Measurements from ENCODE around the gene CARS1.

CARS1 gene

DNA sequence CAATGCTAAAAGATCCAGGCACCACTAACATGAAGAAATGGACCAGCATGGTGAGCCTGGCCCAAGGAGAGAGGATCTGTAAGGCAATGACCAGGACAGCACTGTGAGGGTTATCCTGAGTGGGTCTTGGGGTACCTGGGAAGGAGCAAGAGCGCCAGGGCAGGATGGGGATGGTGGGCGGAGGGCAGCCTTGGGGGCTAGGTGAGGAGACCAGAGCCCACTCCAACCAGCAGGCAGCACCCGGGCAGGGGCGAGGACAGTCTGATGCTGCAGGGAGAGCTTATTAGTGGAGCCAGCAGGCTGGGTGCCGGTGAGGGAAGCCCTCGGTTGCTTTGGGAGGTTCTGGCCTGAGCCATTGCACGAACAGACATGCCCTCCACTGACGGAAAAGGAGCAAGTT lies 54.4 kb downstream of the CARS1 start:
- DNase-seq = peak in 7 of 42 donors; percentile 3 to 39 (median 14)
- intact Hi-C loops (cut with DNase I) = no loop called here

DNA sequence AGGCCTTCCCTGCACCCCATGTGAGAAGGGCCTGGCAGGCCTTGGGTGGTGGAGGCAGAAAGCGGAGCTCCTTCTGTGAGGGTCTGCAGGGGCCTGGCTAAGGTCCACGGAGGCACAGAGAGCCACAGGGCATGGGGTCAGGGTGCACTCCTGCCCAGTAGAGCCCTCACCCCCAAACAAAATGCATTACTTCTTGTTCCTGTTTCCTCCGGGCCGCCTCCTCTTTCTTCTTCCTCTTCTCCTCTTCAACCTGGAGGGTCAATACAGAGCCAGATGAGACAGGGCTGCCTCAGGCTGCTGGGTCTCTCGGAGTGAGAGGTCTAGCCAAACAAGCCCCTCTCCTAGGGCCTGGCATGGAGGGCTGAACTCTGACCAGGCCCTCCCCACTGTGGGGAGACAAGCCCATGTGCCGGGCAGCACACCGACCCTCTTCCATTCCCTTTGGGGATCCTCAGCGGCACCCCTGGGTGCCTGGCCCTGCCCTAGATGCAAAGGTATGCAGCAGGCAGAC lies 54.8 kb downstream of the CARS1 start:
- intact Hi-C loops (cut with DNase I) = no loop called here
- DNase-seq = peak in 8 of 42 donors; percentile 7 to 37 (median 20)

DNA sequence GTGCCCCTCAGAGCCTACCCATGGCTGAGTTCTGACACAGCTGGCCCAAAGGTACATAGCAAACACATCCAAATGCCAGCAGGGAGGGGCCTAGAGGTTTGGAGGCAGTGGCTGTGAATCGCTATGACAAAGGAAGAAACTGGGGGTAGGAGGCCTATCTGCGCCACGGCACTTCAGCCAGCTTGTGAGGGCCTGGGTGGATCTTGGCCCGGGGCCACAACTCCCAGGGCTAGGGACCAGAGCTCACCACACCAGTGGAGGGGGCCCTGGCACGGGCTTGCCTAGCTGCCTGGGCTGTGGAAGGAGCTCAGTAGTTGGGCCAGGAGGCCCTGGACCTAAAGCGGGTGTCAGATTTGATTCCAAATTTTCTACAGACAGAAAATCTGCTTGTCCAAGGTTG lies 55.7 kb downstream of the CARS1 start:
- DNase-seq = peak; percentile 65 to 95 (median 85)
- intact Hi-C loops (cut with DNase I) = no loop called here

DNA sequence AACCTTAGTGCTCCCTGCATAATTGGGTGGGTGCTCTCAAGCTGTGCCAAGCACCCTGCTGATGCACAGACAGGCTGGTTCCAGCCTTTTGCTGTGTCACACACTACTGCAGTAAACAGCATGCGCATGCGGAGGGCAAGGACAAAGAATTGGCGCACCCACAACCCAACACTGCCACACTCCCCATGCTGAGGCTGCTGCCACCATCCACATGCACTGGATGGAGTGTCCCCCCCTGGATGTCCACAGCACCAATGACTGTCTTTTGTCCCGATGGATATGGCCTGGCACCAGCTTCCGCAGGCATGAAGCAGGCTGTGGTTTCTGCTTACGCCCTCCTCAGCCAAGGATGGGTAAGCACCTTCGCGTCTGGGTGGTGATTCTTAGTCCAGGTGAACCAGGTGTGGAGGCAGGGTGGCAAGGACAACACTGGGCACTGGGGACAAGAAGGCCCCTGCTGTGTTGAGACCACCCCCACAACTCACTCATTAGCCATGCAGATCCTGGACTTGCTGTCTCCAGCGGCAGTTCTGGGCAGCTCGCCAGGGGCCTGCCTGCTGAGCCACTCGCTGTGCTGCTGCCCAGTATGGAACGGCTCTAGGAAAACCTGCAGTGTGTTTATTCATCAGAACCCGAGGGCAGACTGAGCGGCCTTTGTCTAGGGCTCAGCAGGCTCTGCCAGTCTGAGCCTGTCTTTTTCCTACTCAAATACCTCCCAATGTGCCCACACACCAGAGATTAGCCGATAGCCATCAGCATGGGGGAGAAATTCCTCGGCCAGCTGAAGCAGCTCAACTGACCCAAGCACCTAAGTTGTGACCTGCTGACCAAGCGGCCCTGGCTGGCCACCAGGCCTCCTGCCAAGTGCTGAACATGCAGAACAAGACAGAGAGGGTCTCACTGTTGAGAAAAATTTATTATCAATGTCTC lies 56.9 kb downstream of the CARS1 start:
- intact Hi-C loops (cut with DNase I) = no loop called here

DNA sequence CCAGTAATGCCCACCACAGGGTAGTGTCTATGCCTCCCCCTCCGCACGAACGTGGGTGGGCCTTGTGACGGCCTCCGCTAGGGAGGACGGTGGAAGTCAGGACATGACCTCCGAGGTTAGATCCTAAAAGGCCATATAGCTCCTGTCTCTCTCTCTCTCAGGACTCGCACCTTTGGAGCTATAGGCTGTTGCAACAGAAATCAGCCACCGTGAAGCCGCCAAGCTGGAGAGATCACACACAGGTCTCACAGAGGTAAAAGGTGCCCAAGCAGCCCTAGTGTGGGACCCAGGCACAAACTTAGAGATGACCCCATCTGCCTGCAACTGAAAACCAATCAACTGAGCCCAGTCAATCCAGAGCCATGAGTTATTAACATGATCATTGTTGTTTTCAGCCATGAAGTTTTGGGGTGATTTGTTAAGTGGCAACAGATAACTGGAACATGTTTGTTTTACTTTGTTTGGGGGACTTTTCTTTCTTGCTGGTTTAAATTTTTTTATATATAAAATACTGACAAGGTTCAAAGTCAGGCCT lies 57.7 kb downstream of the CARS1 start:
- peak in 7 of 42 donors; percentile 3 to 37 (median 24) for DNase-seq

More for the DNA sequence above, 56.9 kb downstream of the CARS1 start:
- DNase-seq = peak; percentile 92 to 99 (median 97)

DNA sequence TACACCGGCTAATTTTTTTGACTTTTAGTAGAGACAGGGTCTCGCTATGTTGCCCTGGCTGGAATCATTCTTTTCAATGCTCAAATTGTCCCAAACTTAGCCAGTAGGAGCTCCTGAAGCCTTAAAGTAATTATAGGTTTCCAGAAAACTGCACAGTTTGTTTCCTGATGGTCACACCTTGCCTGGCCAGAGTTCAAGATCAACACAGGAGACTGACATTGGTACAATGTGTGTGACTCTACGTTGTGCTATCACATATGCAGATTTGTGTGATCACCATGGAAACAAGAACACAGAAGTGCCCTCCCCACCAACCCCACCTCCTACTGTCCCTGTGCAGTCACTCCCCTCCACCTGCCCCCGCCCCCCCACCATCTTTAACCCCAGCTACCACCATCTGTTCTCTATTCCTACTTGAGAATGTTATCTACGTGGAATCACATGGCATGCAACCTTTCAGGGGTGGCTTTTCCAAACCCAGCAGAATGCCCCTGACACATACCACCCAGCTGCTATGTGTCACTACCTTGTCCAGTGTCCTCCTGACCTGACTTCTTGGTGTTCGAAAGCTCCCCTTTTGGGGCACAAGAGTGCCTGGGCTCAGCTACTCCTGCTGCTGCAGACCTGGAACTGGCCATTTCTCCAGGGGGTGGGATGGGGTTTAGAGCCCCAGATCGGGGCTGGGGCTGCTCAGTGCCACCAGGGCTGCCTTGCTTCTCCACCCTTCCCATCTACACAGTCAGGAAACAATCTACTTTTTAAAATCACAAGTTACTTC lies 59.0 kb downstream of the CARS1 start:
- DNase-seq = peak in 7 of 42 donors; percentile 4 to 19 (median 8)
- intact Hi-C loops (cut with DNase I) = loop anchor here (10.0 kb wide), 1 partner anchor 57 kb away; the partner anchor contains the start of gene CARS1

More for the DNA sequence above, 57.7 kb downstream of the CARS1 start:
- intact Hi-C loops (cut with DNase I) = loop anchor here (10.0 kb wide), 1 partner anchor 55 kb away; the partner anchor contains the start of gene CARS1

DNA sequence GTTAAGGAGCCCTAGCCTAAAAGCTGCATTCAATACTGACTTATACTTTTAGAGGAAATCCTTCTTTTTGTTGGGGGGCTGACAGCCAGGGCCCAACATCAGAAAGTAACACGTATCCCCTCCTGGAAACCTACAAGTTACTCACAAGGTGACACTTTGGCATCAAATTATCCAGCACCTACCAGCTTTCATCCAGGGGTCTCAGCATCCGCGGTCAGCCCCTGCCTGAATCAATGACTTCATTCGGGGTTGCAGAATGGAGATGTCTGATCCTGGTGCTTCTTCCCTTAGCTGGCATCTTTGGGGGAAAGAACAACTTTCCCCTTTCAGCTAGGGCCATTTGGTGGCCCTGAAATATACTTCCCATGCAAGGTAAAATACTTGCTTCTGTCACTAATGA lies 59.8 kb downstream of the CARS1 start:
- intact Hi-C loops (cut with DNase I) = loop anchor here (10.0 kb wide), 1 partner anchor 57 kb away; the partner anchor contains the start of gene CARS1

DNA sequence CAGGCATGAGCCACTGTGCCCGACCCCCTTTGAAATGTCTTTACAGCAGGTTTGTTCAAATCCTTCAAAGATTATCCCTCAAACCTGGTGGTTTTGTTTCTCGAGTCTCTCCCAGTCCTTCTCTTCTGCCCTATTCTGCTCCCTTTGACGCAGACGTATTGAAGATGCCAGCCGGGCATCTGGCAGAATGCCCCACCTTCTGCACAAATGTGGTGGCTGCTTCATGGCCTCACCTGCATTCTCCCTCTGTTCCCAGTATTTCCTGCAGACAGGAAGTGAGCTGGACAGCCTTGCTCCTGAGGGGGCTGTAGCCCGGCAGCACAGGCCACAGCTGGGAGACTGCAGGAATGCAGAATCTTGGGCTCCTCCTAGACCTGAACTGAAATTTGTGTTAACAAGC lies 60.2 kb downstream of the CARS1 start:
- intact Hi-C loops (cut with DNase I) = loop anchor here (10.0 kb wide), 1 partner anchor 58 kb away; the partner anchor contains the start of gene CARS1
- peak in 8 of 42 donors; percentile 3 to 31 (median 12) for DNase-seq

More for the DNA sequence above, 59.8 kb downstream of the CARS1 start:
- DNase-seq = peak in 7 of 42 donors; percentile 2 to 31 (median 7)

DNA sequence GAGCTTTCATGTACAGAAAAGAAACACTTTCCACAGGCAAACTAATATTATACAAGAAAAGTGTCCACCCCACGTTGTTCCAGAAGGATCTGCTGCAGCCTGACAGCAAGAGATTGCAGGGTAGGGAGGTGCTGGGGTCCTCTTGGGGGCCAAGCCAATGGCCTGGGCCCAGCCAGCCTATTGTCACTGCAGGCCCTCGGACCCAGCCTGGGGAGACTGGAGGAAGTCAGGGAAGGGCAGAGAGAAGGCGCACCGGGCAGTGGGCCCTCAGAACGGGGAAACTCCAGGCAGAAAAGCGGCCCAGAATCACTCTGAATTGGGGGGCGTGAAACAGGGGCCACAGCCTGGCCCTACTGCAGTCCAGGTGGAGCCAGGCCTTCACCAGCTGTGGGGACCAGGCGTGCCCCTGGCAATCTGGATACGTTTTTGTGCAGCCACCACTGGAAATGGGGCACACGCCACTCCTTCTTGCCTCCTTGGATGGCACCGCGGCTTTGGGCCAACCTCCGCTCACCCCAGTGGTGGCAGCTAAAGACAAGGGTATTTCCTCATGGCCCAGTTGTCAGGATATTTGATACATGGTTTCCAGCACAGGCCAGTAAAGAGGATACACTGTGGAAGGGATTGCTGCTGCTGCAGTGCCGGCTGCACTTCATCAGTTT lies 61.2 kb downstream of the CARS1 start:
- peak in 4 of 42 donors; percentile 17 to 39 (median 28) for DNase-seq
- intact Hi-C loops (cut with DNase I) = loop anchor here (10.0 kb wide), 1 partner anchor 59 kb away; the partner anchor contains the start of gene CARS1

DNA sequence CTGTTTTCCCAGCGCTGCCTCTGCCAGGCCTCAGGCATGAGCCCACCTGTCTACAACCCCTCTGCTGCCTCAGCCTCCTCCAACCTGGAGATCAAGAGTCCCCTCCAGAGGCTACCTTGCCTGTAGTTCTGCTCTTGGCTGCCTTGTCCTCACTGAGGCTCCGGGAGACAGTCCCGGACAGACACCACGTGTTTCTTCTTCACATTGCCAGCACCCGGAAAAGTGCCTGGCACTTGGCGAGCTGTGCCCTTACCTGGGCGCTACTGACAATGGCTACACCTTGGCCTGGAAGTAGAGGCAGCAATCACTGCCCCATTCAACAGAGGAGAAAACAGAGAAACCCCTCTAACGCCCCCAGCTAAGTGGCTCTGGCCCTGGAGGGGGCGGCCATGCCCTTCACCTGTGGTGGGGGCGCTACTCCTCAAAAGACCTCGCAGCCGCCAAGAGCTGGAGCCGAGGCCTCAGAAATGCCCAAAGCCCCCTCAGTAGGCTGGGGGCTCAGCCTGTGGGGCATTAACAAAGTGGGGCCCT lies 62.1 kb downstream of the CARS1 start:
- DNase-seq = peak in 3 of 42 donors; percentile 10 to 20 (median 13)
- intact Hi-C loops (cut with DNase I) = loop anchor here (10.0 kb wide), 1 partner anchor 60 kb away; the partner anchor contains the start of gene CARS1

DNA sequence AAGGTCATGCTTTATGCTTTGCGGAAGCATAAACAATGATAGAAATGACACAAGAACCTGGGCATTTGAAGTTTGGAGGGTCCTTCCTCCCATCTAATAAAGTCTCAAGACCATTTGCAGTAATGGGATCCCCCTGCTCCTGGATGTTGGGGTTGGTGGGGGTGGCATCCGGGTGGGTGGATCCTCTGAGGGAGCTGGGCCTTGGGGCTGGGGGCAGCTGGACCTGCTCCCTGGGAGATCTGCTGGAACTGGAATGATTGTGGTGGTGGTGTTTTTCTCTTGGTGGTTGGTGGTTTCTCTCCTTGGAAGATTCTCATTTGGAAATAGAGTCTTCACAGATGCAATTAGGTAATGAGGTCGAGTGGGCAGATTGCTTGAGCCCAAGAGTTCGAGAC lies 62.9 kb downstream of the CARS1 start:
- peak in 1 of 42 donors; percentile 12 for DNase-seq
- intact Hi-C loops (cut with DNase I) = loop anchor here (10.0 kb wide), 1 partner anchor 60 kb away; the partner anchor contains the start of gene CARS1

DNA sequence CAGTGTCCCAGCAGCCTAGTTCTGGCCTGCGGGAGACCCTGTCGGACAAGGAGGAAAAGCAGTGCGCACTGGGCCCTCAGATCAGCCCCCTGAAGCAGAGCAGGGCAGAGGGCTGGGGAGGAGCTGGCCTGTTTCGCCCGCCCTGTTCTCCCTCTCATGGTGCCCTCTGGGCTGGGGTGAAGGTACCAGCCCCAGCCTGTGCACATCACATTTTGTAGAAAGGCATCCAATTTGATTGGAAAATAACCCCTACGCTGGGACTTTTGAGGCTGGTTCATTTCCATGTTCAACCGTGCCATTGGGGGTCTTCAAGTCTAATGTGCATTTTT lies 64.3 kb downstream of the CARS1 start:
- intact Hi-C loops (cut with DNase I) = loop anchor here (10.0 kb wide), 1 partner anchor 62 kb away; the partner anchor contains the start of gene CARS1
- no peak for DNase-seq

DNA sequence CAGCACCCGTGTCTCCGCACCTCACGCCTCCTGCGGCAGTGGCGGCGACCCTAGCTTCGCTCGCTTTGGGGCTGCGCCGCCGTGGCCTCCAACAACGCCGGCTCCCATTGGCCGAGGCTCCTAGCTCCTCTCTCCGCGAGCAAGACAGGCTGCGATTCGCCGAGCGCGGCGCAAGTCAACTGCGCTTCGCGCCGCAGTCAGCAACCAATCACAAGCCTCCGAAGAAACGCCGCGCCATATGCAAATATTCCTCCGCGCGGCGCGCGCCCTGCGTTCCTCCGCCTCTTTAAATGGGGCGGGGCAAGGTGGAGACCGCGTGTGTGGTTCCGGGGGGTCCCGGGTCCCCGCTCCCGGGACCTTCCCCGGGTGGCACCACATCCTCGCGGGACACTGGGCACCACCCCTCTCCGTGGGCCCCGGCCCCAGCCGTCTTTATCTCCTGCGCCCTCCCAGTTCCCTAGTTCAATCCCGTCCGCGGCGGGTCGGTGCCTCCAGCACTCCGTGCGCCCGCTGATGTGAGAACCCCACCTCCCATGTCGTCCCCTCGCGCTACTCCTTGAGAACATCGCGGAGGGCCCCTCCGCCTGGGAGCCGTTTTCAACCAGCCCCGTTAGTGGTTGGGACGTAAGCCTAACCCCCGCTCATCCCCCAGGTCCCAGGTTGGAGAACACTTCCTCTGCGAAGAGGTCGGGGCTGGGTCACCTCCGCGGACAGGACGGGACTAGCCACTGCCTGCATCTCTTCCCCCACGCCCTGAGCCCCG lies 64.8 kb downstream of the CARS1 start, which contains the start of gene NAP1L4:
TSS of gene NAP1L4 (minus strand) at position 96 of the 763 bp plus-strand sequence. CDS start 13,109 bp downstream, outside the sequence.
- peak; percentile 93 to 99 (median 97) for DNase-seq
- intact Hi-C loops (cut with DNase I) = loop anchor here (10.0 kb wide), 1 partner anchor 62 kb away; the partner anchor contains the start of gene CARS1

DNA sequence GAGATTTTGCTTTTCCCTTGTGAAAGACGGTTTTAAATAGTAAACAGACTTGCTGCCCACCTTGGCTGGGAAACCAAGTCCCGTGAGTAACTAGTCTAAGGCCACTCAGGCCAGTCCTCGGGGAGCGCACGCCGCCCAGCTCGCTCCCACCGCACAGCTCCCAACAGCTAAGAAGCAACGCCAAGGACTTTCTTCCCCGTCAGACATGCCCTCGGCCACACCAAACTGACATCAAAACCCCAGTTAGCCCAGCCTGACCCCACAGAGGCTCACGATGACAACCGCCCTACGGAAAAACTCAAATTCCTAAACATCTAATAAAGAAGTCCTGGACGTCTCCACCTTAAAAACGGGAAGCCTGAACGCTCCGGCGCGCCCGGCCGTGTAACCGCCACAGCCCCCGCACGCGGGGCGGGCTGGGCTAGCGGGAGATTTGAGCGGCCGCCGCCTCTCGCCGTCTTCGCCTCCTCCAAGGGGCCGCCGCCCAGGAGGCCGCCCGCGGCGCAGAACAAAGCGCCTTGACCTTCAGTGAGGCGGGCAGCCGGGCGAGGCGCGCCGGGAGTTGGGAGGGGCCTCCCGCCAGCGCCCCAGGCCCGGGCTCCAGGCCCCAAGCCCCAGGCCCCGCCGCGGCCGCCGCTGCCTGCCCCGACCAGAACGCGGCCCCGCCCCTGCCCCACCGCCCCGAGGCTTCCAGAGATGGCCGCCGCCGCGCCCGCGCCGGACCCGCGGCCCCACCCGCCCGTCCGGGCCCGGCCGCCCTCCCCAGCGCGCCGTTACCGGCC lies 65.6 kb downstream of the CARS1 start:
- intact Hi-C loops (cut with DNase I) = loop anchor here (10.0 kb wide), 1 partner anchor 63 kb away; the partner anchor contains the start of gene CARS1
- peak in 35 of 42 donors; percentile 31 to 78 (median 60) for DNase-seq

DNA sequence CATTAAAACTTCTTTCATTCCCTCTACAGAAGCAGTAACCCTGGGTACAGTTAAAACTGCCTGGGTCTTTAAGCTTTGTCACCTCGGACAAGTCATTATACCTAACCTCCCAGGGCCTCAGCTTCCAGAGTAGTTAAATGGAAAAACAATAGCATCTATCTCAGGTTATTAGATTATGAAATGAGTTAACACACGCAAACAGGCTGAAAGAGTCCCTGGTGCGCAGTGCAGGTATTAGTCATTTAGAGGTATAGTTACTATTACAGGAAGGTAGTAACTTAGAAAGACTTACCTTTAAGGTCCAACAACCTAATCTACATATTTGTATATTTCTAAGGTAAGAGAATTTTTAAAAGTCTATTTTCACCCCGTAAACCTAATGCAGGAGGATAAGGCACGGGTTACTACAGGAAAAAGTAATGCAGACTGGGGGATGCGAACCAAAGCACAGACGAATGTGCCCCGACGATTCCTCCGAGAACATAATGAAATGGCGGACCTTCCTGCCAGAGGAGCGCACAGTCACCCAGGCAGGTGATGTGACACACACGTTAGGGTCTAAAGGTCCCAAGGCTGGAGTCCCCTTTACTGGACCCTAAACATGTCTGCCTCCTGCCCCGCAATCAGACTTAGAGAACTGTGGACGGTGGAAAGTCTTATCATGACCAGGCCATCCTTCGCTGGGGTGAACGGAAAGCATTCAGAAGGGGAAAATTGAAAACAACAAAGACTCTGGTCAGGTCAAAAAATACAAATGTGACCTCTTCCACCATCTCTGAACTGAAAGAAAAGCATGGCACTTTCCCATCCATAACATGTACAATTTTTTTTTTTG lies 66.4 kb downstream of the CARS1 start:
- intact Hi-C loops (cut with DNase I) = loop anchor here (10.0 kb wide), 1 partner anchor 64 kb away; the partner anchor contains the start of gene CARS1
- peak in 2 of 42 donors; percentile 20 to 32 for DNase-seq

Data from head of caudate nucleus (tissue), 42 donors.